Activated CD8-positive, alpha-beta memory T cell treated with anti-CD3 and anti-CD28 coated beads, Interleukin-2, amount 10 ng/mL, durations not matched to agents 7 days and 5 days (primary cell): ENCODE measurements around the gene C19orf18. TPM values are rescaled to one million over a fixed set of nuclear protein-coding genes. Genes with fewer than 3 reads are reported as not detected.
A peak's percentile ranks its signal among the peaks of the same experiment; 100 is the strongest.
"Not testable (repeated sequence)": the region's sequence is repeated elsewhere in the genome, so short reads cannot be mapped to it uniquely, and the experiment has no call there.

Experiments
- ATAC-seq: fragments of 150-1000 bp; cut with Tn5 transposase; one replicate; pipeline ENCODE4 v1.10.0; 2021; ENCODE audit warnings: moderate library complexity
- CTCF ChIA-PET: fragments of 350-600 bp; sonication (Branson Sonifier 250); formaldehyde crosslinking; loops from one replicate; lab custom pipeline; 2021; ENCODE audit warnings: antibody characterized with exemption; lab: Charles Lee
- DNase-seq: peaks from one replicate; pipeline ENCODE4 v3.0.0-alpha.2; 2020
- H3K27ac Mint-ChIP-seq: one replicate; pipeline ENCODE4 v1.8.0; 2021; ENCODE audit warnings: mild to moderate bottlenecking, mixed read lengths
- H3K27me3 Mint-ChIP-seq: one replicate; pipeline ENCODE4 v1.8.0; 2021; ENCODE audit warnings: mixed read lengths
- H3K36me3 Mint-ChIP-seq: one replicate; pipeline ENCODE4 v1.8.0; 2021; ENCODE audit warnings: mild to moderate bottlenecking, mixed read lengths
- H3K4me1 Mint-ChIP-seq: one replicate; pipeline ENCODE4 v1.8.0; 2021; ENCODE audit warnings: mixed read lengths
- H3K4me3 Mint-ChIP-seq: one replicate; pipeline ENCODE4 v1.8.0; 2021; ENCODE audit warnings: mild to moderate bottlenecking, moderate library complexity, mixed read lengths
- H3K9me3 Mint-ChIP-seq: one replicate; pipeline ENCODE4 v1.8.0; 2022; ENCODE audit warnings: low read depth, mixed read lengths
- total RNA-seq, 2 experiments: library from RNA; stranded (reverse); gene quantifications; one replicate each; pipeline ENCODE4 v1.2.3, GENCODE V29; 2021

The C19orf18 gene
- under 1 TPM; 0.33 to 0.88 TPM for total RNA-seq

GRCh38 chr19:57974434-57974833, at the start of gene C19orf18:
TSS of gene C19orf18 (minus strand) at chr19:57974534. CDS start at chr19:57974432, 102 bp downstream.
- DNase-seq = no peak
- no peaks in the 10 kb centered on the region for H3K27me3 Mint-ChIP-seq
- H3K36me3 Mint-ChIP-seq = peaks cover 25% of the 10 kb centered on the region
- no peaks in the 10 kb centered on the region for H3K4me1 Mint-ChIP-seq
- no peak within 1 kb of the TSS for H3K4me3 Mint-ChIP-seq
- no peak within 1 kb of the TSS for H3K27ac Mint-ChIP-seq
- no peak for ATAC-seq
- CTCF ChIA-PET = no interaction called here
- H3K9me3 Mint-ChIP-seq = peaks cover 47% of the 10 kb centered on the region

GRCh38 chr19:58022283-58022660, 47.9 kb upstream of the C19orf18 start:
- Mint-ChIP-seq H3K4me3 (no peak overlapping the region), H3K9me3 (peaks cover 14% of the 10 kb centered on the region), H3K27ac (no peak overlapping the region), H3K4me1 (peaks cover 3% of the 10 kb centered on the region), H3K27me3 (no peaks in the 10 kb centered on the region), H3K36me3 (peaks cover 3% of the 10 kb centered on the region)
- no peak for DNase-seq
- no peak for ATAC-seq
- CTCF ChIA-PET = no interaction called here

- H3K4me1 Mint-ChIP-seq = peaks cover 3% of the 10 kb centered on the region
- H3K27me3 Mint-ChIP-seq = no peaks in the 10 kb centered on the region
- no peak overlapping the region for H3K27ac Mint-ChIP-seq
- DNase-seq = peak; percentile 60
- ATAC-seq = peak; percentile 68
- CTCF ChIA-PET = no interaction called here
- no peak overlapping the region for H3K4me3 Mint-ChIP-seq
- peaks cover 14% of the 10 kb centered on the region for H3K9me3 Mint-ChIP-seq
- peaks cover 3% of the 10 kb centered on the region for H3K36me3 Mint-ChIP-seq
Measured at GRCh38 chr19:58021541-58022282, 47.4 kb upstream of the C19orf18 start.

DNA sequence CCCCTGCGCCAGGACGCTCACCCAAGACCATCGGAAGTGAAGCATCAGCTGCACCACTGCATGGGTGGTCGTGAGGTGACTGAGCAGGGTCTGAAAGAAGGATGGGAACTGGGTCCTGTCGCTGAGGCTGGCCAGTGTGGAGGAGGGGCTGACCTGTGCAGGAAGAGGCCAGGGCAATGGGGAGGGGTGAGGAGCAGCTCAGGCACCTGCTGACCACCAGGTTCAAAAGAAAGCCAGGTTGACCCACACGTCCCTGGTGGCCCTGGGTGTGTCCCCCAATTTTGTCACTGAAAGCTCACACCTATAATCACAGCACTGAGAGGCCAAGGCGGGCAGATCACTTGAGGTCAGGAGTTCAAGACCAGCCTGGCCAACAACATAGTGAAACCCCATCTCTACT, 45.8 kb upstream of the C19orf18 start:
- Mint-ChIP-seq H3K4me3 (no peak overlapping the region), H3K4me1 (peaks cover 3% of the 10 kb centered on the region), H3K27me3 (no peaks in the 10 kb centered on the region), H3K27ac (no peak overlapping the region), H3K9me3 (peaks cover 17% of the 10 kb centered on the region), H3K36me3 (peaks cover 3% of the 10 kb centered on the region)
- DNase-seq (no peak), ATAC-seq (no peak)
- CTCF ChIA-PET = no interaction called here

GRCh38 chr19:58014141-58014540, 39.8 kb upstream of the C19orf18 start:
- Mint-ChIP-seq H3K9me3 (peaks cover 23% of the 10 kb centered on the region), H3K27ac (no peak overlapping the region), H3K4me1 (peaks cover 5% of the 10 kb centered on the region), H3K36me3 (peaks cover 9% of the 10 kb centered on the region), H3K27me3 (no peaks in the 10 kb centered on the region), H3K4me3 (no peak overlapping the region)
- CTCF ChIA-PET = no interaction called here
- no peak for ATAC-seq
- DNase-seq = no peak

GRCh38 chr19:58010507-58010906, 36.2 kb upstream of the C19orf18 start:
- Mint-ChIP-seq H3K36me3 (peaks cover 31% of the 10 kb centered on the region), H3K9me3 (peaks cover 36% of the 10 kb centered on the region), H3K27ac (no peak overlapping the region), H3K4me3 (no peak overlapping the region), H3K27me3 (no peaks in the 10 kb centered on the region), H3K4me1 (peaks cover 11% of the 10 kb centered on the region)
- DNase-seq = no peak
- CTCF ChIA-PET = no interaction called here
- no peak for ATAC-seq

GRCh38 chr19:58009666-58010301, 35.5 kb upstream of the C19orf18 start:
- peak overlapping the region; percentile 78 for H3K27ac Mint-ChIP-seq
- H3K4me3 Mint-ChIP-seq = peak overlapping the region; percentile 80
- peaks cover 38% of the 10 kb centered on the region for H3K36me3 Mint-ChIP-seq
- ATAC-seq (peak; percentile 99), DNase-seq (peak; percentile 89)
- no peaks in the 10 kb centered on the region for H3K27me3 Mint-ChIP-seq
- H3K4me1 Mint-ChIP-seq = peaks cover 11% of the 10 kb centered on the region
- H3K9me3 Mint-ChIP-seq = peaks cover 36% of the 10 kb centered on the region
- CTCF ChIA-PET = no interaction called here

DNA sequence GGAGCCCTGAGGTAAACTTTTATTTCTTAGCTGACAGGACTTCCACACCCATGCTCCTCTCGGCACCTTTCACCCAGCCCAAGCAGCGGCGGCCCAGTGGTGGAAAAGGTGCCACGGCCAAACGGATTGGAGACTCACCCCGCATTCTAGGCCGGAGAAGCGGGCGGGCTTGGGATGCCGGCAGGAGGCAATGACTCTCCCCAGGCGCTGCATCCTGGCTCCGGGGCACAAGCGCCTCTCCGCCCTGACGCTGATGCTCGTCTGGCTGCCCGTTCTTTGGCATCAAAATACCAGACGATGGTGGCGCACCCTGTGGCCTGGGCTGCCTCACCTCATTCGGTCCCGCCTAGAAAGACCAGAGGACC, 34.9 kb upstream of the C19orf18 start:
- peaks cover 15% of the 10 kb centered on the region for H3K4me1 Mint-ChIP-seq
- ATAC-seq = no peak
- peaks cover 41% of the 10 kb centered on the region for H3K9me3 Mint-ChIP-seq
- CTCF ChIA-PET = no interaction called here
- H3K36me3 Mint-ChIP-seq = peaks cover 43% of the 10 kb centered on the region
- no peak for DNase-seq
- peak overlapping the region; percentile 80 for H3K4me3 Mint-ChIP-seq
- H3K27ac Mint-ChIP-seq = peak overlapping the region; percentile 78
- H3K27me3 Mint-ChIP-seq = no peaks in the 10 kb centered on the region

DNA sequence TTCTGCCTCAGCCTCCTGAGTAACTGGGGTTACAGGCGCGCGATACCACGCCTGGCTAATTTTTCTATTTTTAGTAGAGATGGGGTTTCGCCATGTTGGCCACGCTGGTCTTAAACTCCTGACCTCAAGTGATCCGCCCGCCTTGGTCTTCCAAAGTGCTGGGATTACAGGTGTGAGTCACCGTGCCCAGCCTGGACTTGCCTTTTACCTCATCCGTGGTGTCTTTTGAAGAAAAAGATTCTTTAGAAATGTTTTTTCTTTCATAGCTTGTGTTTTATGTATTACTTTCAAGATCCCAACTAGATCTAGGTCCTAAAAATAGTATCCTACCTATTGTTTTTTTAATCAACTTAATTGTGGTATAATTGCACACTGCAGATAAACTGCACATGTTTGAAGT, 34.5 kb upstream of the C19orf18 start:
- not testable (repeated sequence) for ATAC-seq
- peak overlapping the region; percentile 80 for H3K4me3 Mint-ChIP-seq
- H3K36me3 Mint-ChIP-seq = peaks cover 47% of the 10 kb centered on the region

DNA sequence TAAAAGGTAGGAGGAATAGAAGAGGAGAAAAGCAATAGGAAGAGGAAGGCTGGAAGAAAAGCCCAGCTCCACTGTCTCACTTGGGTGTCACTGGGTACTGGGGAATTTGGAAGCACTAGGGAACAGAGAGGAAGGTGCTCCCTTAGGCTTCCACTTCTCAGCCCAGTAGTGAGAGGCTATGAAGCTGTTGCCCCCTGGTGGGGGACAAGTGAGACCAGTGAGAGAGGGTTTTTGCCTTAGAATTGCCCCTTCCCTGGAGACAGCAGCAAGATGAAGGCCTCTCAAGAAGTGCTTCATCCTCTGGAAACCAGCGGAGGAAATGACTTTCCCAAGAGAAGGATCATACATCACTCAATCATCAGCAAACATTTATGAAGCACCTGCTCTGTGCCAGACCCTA, 33.0 kb upstream of the C19orf18 start:
- Mint-ChIP-seq H3K4me3 (no peak overlapping the region), H3K27me3 (no peaks in the 10 kb centered on the region), H3K9me3 (peaks cover 39% of the 10 kb centered on the region), H3K27ac (no peak overlapping the region), H3K4me1 (peaks cover 26% of the 10 kb centered on the region), H3K36me3 (peaks cover 53% of the 10 kb centered on the region)
- CTCF ChIA-PET = no interaction called here
- no peak for DNase-seq
- ATAC-seq = no peak

More for the DNA sequence above, 34.5 kb upstream of the C19orf18 start:
- H3K27me3 Mint-ChIP-seq, DNase-seq, CTCF ChIA-PET, H3K27ac Mint-ChIP-seq: not testable (repeated sequence)
- Mint-ChIP-seq H3K9me3 (peaks cover 45% of the 10 kb centered on the region), H3K4me1 (peaks cover 19% of the 10 kb centered on the region)

DNA sequence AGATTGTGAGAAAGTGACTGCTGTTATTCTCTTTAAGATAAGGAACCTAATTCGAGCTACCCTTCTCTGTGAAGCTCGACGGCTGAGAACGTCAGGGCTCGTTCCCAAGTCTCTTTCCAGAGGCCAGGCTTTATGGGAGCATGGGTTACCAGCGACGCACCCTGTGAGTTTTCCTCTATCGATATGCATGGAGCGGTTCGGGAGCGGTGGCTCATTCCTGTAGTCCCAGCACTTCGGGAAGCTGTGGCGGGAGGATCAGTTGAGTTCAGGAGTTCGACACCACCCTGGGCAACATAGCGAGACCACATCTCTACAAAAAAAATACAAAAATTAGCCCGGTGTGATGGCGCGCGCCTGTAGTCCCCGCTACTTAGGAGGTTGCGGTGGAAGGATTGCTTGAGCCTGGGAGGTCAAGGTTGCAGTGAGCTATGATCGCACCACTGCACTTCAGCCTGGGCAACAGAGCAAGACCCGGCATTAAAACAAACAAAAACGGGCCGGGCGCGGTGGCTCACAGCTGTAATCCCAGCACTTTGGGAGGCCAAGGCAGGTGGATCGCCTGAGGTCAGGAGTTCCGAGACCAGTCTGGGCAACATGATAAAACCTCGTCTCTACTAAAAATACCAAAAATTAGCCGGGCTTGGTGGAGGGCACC, 29.0 kb upstream of the C19orf18 start:
- CTCF ChIA-PET = interaction anchor here (1.3 kb wide), 1 partner anchor 322 kb away, joined by 4 read pairs; the partner anchor contains the start of gene ZNF551
- ATAC-seq (no peak), DNase-seq (no peak)
- no peaks in the 10 kb centered on the region for H3K27me3 Mint-ChIP-seq
- peaks cover 31% of the 10 kb centered on the region for H3K4me1 Mint-ChIP-seq
- H3K4me3 Mint-ChIP-seq = peak overlapping the region; percentile 80
- peak overlapping the region; percentile 89 for H3K27ac Mint-ChIP-seq
- H3K9me3 Mint-ChIP-seq = peaks cover 43% of the 10 kb centered on the region
- peaks cover 83% of the 10 kb centered on the region for H3K36me3 Mint-ChIP-seq

GRCh38 chr19:58002384-58003173, 28.2 kb upstream of the C19orf18 start, which contains the start of gene ZNF606:
TSS of gene ZNF606 (minus strand) at chr19:58002820. CDS start at chr19:58001319, 1,501 bp downstream.
- DNase-seq (peak; percentile 89), ATAC-seq (peak; percentile 99)
- Mint-ChIP-seq H3K4me1 (peaks cover 28% of the 10 kb centered on the region), H3K27me3 (no peaks in the 10 kb centered on the region), H3K9me3 (peaks cover 38% of the 10 kb centered on the region), H3K27ac (peak within 1 kb of the TSS; percentile 89), H3K4me3 (peak within 1 kb of the TSS; percentile 80), H3K36me3 (peaks cover 86% of the 10 kb centered on the region)
- CTCF ChIA-PET = interaction anchor here (1.3 kb wide), 1 partner anchor 321 kb away, joined by 4 read pairs; the partner anchor contains the start of gene ZNF551

GRCh38 chr19:58001895-58002369, 27.6 kb upstream of the C19orf18 start:
- Mint-ChIP-seq H3K27ac (peak overlapping the region; percentile 83), H3K4me3 (peak overlapping the region; percentile 80), H3K9me3 (peaks cover 37% of the 10 kb centered on the region), H3K36me3 (peaks cover 85% of the 10 kb centered on the region), H3K27me3 (no peaks in the 10 kb centered on the region), H3K4me1 (peaks cover 28% of the 10 kb centered on the region)
- CTCF ChIA-PET = no interaction called here
- DNase-seq (peak; percentile 55), ATAC-seq (peak; percentile 14)
